RWPE1 (cell line): ENCODE measurements around the gene PTGFR.

Source experiments
- CTCF ChIA-PET: fragments of 350-600 bp; sonication (Branson Sonifier 250); formaldehyde crosslinking; extraction: SDS; loops from one replicate; lab custom pipeline; 2021; lab: Yijun Ruan, JAX
- POLR2A ChIA-PET: fragments of 400-600 bp; formaldehyde crosslinking; extraction: SDS; loops from one replicate; lab custom pipeline; 2020; ENCODE audit warnings: antibody characterized with exemption; ENCODE audit not compliant: low non-redundant PET; lab: Yijun Ruan, JAX
- DNase-seq: peaks from one replicate; pipeline ENCODE4 v3.0.0; 2012; ENCODE audit warnings: low spot score
- H3K27ac ChIP-seq: fragments of 450-650 bp; 2 replicates; pipeline ENCODE4 v1.5.1; 2017
- TF ChIP-seq, protein P1 (sequence below): fragments of 450-650 bp; conservative IDR thresholded peaks from 2 replicates; pipeline ENCODE4 v1.5.1; 2017; ENCODE audit warnings: low read depth, mild to moderate bottlenecking

Gene PTGFR

DNA sequence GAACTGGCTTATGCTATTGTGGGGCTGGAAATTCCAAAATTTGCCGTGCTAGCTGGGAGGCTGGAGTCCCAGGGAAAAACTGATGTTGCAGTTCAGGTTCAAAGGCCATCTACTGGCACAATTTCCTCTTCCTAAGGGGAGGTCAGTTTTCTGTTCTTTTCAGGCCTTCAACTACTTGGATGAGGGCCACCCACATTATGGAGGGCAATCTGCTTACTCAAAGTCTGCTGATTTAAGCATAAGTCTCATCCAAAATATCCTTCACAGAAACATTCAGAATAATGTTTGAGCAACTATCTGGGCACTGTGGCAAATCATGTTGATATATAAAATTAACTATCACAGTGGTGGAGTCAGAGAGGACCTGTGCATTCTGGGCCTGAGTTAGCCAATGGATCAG is 21.2 kb upstream of the PTGFR start:
- ChIA-PET CTCF (no interaction called here), POLR2A (no interaction called here)
- H3K27ac ChIP-seq = no peak overlapping the region
- DNase-seq = no peak
- TF ChIP-seq, protein P1, sequence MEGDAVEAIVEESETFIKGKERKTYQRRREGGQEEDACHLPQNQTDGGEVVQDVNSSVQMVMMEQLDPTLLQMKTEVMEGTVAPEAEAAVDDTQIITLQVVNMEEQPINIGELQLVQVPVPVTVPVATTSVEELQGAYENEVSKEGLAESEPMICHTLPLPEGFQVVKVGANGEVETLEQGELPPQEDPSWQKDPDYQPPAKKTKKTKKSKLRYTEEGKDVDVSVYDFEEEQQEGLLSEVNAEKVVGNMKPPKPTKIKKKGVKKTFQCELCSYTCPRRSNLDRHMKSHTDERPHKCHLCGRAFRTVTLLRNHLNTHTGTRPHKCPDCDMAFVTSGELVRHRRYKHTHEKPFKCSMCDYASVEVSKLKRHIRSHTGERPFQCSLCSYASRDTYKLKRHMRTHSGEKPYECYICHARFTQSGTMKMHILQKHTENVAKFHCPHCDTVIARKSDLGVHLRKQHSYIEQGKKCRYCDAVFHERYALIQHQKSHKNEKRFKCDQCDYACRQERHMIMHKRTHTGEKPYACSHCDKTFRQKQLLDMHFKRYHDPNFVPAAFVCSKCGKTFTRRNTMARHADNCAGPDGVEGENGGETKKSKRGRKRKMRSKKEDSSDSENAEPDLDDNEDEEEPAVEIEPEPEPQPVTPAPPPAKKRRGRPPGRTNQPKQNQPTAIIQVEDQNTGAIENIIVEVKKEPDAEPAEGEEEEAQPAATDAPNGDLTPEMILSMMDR = no peak

DNA sequence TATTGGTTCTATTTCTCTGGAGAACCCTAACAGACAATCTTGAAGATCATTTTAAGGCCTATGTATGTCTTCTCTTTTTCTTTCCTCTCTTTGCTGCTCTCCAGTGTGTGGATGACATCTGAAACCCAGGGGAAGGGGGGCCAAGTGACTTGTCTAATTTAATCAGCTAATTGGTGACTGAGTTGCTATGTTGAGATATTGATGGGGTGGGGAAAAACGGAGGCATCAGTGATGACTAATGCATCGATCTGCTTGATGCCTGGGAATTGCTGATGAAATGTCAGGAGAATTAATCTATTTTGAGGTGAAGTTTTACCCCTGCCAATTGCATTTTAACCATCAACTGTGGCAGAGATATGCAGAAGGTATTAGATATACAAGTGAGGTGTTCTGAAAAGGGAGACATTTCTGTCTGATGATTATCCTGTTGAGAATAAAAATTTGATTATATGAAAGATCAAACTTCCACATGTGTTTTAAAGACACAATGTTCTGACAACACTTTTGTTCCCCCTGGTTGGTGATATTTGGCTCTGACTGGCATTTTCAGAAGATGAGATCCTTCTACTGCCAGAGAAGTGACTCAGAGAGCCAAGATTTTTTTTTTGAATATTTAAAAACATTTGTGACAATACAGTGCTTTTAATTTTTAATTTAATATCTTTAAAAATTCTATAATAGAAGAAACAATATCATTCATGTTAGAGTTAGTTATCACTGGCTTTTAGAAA is 18.7 kb upstream of the PTGFR start:
- no peak overlapping the region for H3K27ac ChIP-seq
- TF ChIP-seq, protein P1 = no peak
- ChIA-PET CTCF (no interaction called here), POLR2A (no interaction called here)
- DNase-seq = no peak

DNA sequence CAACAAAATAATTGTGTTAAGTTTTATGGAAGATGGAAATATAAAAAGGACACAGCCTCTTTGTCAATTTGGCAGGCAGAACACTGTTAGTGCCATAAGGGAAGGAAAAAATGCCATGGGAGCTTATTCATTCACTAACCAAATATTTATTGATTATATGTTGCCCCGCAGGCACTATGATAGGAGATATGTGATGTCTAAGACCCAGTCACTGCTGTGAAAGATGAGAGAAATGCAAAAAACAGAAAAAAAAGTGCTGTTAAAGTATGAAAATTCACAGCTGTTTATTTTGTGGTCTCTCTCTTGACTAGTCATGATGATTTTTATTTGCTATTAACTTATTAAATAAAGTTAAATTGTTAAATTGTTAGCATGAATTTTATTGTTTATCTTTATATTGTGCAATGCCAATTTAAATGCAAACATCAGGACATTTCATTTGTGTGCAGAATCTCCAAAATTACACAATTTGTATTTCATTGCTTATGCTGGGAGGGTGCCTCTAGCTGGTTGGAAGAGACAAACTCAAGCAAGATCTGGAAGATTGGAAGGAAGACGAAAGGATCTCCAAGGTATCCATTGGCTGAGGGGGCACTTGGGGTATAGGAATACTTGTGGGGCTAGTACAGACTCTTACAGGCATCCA is 17.8 kb upstream of the PTGFR start:
- H3K27ac ChIP-seq = no peak overlapping the region
- ChIA-PET CTCF (interaction anchor here (0.6 kb wide), 1 partner anchor 8 kb away, joined by 4 read pairs; no protein-coding TSS in a partner anchor), POLR2A (no interaction called here)
- TF ChIP-seq, protein P1 = no peak
- DNase-seq = no peak

DNA sequence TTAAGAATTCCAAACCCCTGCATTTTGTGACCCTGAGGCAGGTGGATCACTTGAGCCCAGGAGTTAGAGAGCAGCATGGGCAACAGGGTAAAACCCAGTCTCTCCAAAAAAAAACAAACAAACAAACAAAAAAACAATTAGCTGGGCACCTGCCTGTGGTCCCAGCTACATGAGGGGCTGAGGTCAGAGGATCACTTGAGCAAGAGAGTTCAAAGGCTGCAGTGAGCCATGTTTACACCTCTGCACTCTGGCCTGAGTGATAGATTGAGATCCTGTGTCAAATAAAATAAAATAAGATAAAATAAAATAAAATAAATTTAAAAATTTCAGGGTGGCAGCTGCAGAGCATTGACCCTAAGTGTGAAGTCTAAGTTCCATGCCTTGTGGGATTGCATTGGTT is 16.7 kb upstream of the PTGFR start:
- CTCF ChIA-PET = interaction anchor here (0.6 kb wide), 1 partner anchor 8 kb away, joined by 3 read pairs; no protein-coding TSS in a partner anchor

DNA sequence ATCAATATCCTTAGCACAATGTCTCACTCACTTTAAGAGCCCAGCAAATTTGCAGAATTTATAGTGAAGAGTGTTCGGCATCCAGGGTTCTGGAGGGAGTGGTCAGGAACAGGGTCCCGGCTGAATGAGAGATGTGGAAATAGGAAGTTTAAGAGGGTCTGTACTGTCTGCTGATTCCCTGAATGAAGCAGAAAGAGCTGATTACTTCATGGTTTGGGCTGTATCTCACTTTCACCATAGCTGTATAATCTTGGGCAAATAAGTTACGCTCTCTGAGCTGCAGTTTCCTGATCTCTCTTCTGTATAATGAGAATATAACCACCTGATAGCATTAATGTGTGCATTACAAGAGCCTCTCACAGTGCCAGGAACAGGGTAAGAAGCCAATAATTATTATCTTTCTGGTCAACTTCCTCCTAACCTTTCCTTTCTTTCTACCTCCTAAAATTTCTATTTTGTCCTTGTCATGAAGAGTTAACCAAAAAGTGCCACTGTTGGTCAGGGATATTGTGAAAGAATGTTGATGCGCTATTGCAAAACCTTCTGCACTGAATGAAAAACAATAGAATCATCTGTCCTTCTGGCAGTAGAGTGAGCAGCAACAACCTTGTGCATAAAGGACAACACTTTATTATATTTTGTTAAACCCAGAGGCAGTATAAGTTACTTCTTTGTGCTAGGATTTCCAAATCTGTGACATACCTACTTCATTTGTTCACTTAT is 14.7 kb upstream of the PTGFR start:
- no peak overlapping the region for H3K27ac ChIP-seq

More for the DNA sequence above, 16.7 kb upstream of the PTGFR start:
- no peak overlapping the region for H3K27ac ChIP-seq
- DNase-seq = no peak
- POLR2A ChIA-PET = no interaction called here
- TF ChIP-seq, protein P1 = no peak

DNA sequence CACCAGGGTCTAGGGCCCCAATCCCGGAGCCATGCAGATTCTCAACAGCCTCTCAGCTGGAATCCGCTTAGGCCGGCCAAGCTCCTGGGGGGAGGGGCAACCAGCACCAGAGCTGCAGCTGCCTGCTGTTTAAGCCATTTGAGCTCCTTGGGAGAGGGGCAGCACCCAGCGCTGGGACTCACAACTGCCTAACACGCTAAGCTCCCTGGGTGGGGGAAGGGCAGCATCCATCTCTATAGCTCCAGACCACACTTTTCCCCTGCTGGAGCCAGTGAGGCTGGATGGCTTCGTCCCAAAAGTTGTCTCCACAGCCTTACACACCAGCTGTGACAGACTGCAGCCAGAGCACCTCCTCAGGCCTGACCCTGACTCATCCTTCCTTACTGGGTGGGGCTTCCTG is 6.9 kb upstream of the PTGFR start:
- ChIA-PET POLR2A (no interaction called here), CTCF (no interaction called here)
- TF ChIP-seq, protein P1 = no peak
- H3K27ac ChIP-seq = no peak overlapping the region
- no peak for DNase-seq

More for the DNA sequence above, 14.7 kb upstream of the PTGFR start:
- DNase-seq = no peak
- TF ChIP-seq, protein P1 = no peak
- CTCF ChIA-PET = no interaction called here
- POLR2A ChIA-PET = no interaction called here
